NCI-H2196 (cell line): Measurements from ENCODE around the gene CEBPG.

Experiments used
- DNase-seq: peaks from one replicate; lab custom pipeline; 2025; ENCODE audit not compliant: unreplicated experiment; lab: John Stamatoyannopoulos, UW

CEBPG gene

DNA sequence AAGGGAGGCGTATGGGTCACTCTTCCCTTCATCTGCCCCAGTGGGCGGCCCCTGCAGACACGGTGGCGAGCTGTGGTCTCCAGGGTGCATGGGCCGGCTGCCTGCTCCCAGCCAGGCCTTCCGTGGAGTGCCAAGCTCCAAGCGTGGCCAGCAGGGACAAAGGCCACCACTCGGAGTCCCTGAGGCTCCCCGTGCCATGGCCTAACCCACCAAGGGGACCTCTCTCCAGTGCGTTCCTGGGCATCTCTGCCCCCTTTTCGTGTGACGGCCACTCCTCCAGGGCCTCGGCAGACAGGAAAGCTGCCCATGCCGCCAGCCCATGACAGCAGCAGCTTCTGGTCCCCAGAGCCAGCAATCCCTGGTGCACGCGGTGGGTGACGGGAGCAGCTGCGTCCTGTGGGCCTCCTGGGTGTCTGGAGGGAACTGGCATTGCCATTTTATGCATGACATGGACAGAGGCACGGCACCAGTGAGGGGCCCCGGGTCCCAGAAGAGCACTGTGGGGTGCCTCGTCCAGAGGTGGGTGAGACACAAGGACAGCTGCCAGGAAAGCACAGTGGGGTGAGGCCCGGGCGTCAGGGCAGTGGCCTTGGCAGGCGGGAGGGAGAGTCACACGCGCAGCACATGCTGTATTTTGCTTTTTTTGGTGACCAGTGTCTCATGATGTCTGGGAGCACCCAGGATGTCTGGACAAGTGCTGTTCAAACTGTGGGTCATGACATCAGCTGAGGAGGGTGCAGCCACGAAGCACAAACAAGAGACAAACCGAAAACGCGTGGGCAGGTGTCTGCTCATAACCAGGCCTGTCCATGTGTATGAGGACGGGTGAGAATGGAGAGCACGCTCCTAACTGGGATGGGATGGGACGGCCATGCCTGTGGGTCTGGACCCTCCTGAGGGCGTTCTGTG lies 32.3 kb downstream of the CEBPG start:
- no peak for DNase-seq

DNA sequence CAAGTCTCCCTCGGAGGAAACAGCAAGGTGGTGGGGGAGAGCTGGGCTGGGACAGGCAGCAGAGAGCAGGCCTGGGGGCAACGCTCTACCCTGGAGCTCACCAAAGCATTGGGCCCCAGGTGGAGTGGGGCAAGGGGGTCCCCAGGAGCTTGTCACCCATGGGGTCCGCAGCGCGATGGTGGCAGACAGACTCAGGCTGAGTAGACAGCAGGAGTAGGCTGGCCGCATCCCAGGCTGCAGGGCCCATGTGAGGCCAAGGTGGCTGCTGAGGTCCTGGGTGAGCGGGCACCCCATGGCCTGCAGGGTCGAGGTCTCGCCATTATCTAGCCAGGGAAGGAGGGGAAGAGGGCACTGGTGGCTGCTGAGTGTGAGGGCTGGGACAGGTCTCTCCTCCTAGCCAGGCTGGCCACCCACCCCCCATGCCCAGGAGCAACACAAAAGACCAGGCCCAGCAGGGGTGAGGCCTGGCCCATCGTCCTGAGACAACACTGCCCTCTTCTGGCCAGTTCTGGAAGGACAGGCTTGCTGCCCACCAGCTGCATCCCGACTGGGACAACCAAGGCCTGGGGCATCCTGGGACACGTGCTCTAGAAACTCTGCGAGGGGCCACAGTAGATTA lies 33.1 kb downstream of the CEBPG start:
- DNase-seq = peak; percentile 60

DNA sequence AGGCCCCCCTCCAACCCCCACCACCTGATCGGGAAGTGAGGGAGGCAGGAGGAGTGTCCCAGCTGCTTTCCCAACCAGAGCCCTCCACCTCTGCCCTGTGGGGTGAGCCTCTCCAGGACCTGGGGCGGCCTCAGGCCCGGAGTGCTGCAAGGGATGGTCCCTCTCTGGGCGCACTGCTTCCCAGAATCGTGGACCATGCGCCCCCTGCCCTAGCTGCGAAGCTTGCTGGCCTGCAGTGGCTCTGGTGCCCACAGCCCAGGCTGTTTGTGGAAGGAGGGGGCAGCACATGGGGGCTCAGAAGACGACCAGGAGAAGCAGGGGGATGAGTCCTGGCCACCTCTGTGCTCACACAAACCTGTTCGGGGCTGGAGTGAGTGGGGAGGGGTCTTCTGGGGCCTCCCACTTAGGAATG lies 33.6 kb downstream of the CEBPG start:
- no peak for DNase-seq

DNA sequence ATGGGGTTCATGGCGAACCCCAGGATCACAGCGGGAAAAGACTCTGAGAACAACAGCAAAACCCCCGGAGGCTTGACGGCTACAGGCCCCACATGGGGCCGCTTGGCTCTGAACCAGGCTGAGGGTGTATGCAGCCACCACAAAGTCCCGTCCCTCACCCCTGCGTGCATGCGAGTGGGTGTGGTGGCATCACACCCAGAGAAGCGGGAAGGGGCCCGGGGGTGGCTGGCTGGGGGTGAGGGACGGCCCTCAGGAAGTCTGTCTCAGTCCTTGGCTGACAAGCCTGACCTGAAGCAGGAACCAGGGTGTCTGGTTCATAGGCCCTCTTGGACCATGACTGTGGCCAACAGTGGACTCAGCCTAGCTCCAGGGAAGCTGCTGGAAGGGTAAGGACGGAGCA lies 34.2 kb downstream of the CEBPG start:
- no peak for DNase-seq

DNA sequence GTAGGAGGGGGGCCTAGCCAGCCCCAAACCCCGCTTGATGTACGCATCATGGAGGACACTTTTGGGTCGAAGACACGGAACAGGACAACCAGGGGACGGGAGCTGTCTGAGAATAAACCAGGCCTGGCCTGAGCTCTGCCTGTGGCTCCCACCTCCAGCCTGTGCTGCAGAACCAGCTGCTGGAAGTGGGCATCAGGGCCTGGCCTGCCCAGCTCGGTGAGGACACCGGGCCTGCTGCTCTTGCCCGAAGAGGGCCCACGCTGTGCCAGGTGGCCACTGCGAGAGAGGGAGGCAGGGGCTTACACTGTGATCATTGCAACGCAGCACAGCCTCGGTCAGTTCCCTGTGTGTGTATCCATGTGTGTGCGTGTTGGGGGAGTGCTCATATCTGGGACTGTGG lies 34.6 kb downstream of the CEBPG start:
- no peak for DNase-seq

DNA sequence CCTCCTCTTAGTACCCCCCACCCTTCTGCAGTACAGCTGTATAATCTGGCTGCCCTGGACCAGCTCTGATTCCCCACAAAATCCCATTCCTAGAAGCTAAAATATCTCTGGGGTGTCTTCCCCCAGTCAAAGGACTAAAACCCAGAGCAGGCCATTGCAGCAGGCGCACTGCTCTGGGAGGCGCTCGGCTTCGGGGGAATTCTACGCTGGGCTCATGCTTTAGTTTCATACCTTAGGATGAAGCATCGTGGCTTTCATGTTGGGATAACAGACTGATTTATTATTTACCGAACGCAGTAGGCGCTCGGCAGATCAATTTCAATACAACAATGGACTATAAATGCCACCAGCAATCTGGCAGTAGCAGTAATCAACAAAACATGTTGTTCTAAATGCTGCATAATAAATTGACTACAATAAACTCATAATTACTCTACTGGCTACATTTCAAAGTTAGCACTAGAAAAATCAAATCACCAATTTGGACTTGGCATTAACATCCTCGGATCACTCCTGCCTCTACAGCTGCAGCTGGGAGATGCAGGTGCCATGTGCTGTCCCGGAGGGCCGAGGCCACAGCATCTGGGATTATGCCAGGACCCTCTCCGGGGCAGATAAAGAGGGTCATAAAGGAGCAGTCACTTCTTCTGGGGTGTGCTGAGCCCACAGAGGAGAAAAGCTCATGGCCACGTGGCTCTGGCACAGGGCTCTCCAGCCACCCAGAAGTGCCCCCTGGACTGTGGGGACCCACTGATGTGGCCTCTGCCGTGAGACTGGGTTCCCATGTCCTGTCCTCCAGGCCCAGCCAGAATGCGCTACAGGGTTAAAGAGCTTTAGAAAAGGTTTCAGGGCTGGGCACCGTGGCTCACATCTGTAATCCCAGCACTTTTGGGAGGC lies 35.3 kb downstream of the CEBPG start:
- DNase-seq = no peak

DNA sequence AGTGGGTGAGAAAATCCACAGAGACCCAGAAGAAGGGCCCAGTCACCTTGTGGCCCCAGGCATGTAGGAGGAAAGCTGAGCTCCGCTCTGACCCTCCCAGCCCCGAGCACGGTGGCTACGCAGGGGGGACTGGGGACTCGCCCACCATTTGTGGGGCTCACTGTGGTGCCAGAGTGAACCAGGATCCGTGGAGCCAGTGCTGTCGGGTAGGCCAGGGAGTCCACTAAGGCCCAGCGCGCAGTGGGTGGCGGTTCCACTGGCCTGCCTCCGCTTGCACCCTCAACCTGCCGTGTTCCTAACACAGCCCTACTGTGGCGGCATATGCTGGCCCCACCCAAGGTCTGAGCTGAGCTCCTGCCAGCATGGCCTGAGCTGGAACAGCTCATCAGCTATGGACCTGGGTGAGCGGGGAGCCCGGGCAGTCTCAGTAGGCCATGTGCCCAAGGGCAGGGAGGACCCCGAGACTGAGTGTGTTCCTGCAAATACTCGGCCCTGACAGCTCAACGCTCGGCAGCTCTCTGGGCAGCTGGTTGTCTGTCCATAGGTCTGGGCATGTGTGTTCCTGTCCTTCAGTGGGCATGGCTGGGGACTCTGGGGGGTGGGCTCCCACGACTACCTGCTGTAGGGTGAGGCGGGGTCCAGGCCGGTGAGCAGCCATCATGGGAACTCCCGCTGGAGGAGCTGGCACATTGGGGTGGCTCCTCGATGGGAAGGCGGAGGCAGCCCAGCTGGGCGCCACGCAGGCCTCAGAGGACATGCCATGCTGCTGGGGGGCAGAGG lies 36.6 kb downstream of the CEBPG start:
- DNase-seq = no peak

DNA sequence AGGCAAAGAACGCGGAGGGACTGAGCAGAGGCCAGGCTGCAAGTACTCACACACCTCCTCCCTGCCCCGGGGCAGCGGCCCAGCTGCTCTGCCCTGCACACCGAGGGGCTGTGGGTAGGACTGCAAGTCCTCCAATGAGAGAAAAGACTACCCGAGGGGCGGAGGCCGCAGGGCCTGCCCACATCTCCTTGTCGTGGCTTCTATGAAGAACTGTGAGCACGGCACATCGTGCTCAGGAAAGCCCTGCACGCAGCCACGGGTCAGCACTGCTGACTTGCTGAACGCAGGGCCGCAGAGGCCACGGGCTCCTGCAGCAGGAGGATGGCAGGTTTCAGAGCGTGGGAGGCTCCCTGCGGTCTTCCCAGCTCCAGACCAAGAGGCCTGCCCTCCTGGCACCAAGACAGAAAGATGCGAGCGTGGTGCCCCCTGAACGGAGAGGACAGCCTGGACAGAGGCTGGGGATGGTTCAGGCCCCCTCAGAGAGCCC lies 37.4 kb downstream of the CEBPG start:
- no peak for DNase-seq

DNA sequence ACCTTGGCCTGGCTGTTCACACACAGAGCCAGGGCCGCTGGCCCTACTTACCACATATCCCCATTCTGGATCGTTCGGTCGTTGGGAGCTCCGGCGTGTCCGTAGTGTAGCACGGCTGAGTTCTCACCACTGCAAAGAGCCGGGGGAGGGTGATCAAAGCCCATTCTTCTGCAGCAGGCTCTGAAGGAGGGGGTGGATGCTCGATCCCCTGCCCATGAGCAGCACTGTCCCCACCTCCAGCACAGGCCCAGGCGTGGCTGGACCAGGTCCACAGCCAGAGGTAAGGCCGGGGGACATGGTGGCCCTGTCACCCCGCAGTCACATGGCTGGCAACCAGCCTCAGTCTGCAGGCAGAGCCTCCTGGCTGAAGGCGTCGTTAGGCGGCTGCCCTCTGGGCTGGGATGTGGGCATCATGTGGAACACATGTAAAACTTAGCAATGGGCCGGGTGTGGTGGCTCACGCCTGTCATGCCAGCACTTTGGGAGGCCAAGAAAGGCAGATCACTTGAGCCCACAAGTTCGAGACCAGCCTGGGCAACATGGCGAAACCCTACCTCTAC lies 38.2 kb downstream of the CEBPG start:
- DNase-seq = no peak

DNA sequence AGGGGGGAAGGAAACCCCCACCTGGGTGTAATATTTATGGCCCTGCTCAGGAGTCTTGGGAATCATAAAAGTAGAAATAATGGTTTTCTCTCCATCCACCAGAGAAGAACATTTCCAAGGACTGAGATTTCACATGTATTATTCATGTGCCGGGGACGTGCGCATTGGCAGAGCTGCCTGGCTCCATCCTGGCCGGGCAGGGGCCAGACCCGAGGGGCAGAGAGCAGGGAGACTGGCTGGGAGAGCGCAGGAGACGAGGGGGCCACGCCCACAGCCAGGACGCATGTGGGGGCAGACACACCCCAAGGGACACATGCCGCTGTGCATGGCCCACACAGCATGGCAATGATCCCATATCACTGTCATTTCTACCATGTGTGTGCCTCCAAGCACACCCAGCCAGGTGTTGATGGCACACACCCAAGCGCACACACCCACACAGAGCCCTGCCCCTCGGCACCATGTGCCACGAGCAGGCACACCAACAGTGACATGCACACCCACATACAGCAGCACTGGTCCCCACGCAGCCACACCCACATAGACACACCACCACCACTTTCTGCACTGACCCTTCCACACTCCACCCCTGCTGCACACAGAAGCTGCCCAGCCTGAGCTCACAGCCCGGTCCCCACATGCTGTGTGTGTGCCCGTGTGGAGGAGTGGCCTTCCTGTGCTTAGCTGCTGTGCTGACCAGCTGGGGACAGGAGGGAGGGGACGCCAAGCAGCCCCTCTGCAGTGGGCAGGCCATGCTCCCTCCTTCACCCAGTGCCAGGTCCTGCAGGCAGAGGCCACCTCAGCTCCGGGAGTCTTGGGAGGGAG lies 39.3 kb downstream of the CEBPG start:
- no peak for DNase-seq

DNA sequence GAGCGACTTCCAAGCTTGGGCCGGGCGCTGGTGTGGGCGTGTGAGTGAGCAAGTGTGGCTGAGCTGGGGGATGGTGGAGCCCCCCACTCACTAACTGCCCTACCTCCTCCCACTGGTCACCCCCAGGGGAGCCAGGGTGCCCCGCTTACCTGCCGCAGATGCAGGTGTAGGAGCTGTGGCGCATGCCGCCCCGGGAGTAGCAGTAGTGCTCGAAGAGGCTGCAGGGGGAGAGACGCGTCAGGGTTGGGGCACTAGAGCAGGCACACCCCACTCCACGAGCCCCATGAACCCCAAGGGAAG lies 39.9 kb downstream of the CEBPG start:
- no peak for DNase-seq

DNA sequence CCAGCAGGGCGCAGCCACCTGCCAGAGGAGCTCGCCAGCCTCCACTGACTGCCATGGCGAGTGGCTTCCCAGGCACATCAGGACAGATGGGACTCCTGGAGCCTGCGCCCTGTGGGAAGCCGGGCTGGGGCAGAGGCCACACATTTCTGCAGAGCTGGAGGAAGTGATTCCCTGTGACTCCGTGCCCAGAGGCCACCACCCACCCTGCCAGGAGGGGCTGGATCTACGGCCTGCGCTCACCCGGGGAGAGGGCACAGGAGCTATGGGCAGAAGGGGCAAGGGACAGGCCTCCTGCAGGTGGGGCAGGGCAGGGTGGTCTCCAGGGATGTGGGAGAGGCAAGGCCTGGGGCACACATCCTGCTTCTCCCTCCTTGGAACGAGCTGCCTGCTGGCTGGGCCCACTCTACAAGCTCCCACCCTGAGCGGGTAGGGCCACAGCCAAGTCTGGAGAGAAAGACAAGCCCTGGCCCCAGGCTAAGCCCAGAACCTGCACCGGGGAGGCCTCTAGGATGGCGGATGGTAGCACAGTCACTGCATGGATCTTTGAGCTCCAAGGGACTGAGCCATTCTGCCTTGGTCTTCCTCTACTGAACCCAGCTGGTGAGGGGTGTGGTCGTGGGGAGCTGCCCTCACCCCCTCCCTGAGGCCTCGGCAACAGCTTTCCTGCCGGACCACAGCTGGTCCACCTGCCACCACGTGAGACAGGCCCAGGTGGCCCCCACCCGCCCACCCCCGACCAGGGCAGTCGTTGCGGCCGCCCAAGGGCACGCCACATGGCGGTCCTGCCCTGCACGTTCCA lies 40.6 kb downstream of the CEBPG start:
- DNase-seq = no peak

DNA sequence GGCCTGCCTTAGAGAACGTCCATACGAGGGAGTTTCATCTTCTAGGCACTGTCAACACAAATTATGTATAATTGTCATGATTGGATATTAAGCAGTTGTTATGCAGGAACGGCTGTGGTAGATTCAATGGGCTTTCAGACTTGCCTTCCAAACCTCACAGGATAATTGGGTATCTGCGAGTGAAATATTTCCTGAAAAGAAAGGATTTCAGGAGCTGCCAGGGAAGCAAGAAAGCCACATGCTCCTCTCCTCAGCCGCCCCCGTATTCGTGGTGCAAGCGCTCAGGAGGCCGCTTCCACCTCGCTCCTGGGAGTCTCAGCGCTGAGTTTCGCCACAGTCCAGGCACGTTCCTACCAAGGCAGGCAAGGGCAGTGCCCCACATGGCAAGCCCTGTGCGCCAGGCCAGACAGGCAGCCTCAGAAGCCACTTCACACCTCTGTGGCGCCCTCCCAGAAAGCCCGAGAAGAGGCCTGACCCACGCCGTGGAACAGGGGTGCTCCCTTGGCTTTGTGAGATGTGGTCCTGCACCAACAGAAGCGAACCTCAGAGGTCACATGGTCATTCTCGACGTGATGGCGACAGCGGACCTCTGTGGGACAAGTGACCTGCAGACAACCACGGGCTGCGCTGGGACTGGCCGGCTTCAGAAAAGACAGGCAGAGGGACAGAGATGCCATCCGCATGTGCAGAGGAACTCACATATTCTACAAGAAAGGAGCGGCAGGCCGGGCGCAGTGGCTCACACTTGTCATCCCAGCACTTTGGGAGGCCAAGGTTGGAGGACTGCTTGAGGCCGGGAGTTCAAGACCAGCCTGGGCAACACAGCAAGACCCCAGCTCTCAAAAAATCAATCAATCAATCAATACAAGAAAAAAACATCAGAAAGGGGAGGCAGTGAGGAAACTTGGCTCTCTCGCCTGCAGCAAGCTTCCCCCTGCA lies 41.4 kb downstream of the CEBPG start:
- DNase-seq = no peak

DNA sequence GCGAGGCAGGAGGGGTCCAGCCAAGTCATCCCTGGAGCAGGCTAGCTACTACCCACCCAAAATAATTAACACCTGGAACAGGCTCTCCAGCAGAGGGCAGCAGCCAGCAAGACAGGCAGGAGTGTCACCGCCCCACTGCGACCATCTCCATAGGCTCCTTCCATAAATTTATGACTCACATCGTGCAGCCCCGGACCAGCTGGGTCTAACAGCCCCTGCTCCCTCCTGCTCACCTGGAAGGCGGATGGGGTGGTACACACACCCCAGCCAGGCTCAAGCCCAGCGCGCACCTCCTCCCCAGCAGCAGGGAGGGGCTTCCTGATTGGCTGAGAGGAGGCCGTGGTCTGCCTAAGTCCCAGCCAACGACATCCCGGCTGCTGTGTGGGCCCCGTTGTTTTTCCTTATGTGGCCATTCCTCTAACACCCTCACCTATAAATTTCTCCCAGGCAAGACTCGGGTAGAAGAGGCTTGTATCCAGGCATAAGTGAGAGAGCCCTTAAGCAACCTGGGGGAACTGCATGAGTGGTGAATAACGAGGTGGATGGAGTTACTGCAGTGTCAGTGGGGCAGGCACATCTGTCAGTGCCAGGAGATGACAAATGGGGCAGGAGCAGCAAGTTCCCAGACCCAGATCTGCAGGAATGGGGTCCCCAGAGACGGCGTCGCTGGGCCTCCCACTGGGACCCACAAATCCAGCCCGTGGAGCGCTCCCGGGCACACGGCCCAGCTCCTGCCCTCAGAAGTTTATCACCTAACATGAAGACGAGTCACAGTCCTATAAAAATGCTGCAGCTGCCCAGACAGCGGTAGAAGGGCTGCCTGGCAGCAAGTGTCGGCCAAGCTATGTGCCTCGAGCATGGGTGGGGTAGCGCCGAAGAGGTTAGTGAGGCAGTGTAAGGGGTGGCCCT lies 43.1 kb downstream of the CEBPG start:
- peak; percentile 65 for DNase-seq

DNA sequence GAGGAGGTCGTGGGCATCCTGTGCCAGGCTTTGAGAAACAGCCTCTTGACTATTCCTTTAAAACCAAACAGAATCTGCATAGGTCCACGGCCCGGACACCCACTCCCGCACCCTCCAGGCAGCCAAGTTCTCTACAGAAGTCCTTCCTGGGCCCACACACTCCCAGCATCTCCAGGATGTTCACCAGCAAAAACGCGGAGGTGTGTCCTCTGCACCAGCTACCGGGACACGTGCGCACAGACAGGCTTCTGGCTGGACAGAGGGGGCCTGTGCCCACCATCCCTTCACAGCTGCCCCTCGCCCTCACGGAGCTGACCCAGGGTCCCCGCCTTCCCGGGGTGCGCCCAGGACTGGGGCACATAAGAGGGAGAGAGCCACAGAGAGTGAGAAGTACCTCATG lies 44.2 kb downstream of the CEBPG start:
- DNase-seq = no peak

DNA sequence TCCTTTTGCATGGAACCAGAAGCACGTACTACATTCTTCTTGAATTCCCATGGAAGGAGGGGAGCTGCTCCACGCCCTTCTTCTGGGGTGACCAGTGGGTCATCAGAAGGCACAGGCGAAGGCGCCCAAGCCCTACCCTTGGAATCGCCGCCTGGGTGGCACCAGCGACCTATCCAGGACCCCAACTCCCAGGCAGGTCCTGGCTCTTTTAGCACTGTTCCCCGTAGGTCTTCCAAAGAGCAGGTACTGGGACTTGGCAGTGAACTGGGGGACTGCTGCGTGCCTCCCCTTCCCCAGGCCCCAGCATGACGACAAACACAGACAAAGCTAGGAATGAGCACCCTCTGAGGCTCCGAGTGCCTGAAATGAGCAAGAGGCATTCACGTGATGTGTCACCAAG lies 45.0 kb downstream of the CEBPG start:
- DNase-seq = no peak
